H1 (cell line): Measurements from ENCODE around the gene MAN2C1. TPM values are rescaled to one million over a fixed set of nuclear protein-coding genes. Genes with fewer than 3 reads are reported as not detected.

Experiments used
- CEBPB ChIP-seq: IDR thresholded peaks from 2 replicates; pipeline ENCODE4 v1.6.1; 2012; ENCODE audit warnings: low read depth, low read length
- CREB1 ChIP-seq: IDR thresholded peaks from 2 replicates; pipeline ENCODE4 v1.6.1; 2012; ENCODE audit warnings: inconsistent platforms
- CTCF ChIP-seq, 3 experiments: IDR thresholded peaks; 1 replicate in 2 of 3; 2 replicates in 1 of 3; pipeline versions ENCODE4 v1.5.1 to v1.6.1; 2011; ENCODE audit warnings: low read length in 3 of 3, mild to moderate bottlenecking in 3 of 3, inconsistent platforms in 2 of 3, low read depth in 1 of 3, moderate library complexity in 1 of 3; ENCODE audit not compliant: insufficient read depth in 1 of 3; ENCODE audit errors: control extremely low read depth in 1 of 3
- KDM5A ChIP-seq: fragments of 200-600 bp; IDR thresholded peaks from 2 replicates; pipeline ENCODE4 v1.7.1; 2012; ENCODE audit warnings: mild to moderate bottlenecking, low read length, inconsistent platforms, mixed read lengths
- PHF8 ChIP-seq: fragments of 200-600 bp; sonication (generic); conservative IDR thresholded peaks from 2 replicates; pipeline ENCODE4 v1.7.1; 2012; ENCODE audit warnings: low read depth, mild to moderate bottlenecking, inconsistent platforms, low read length, moderate library complexity
- SAP30 ChIP-seq: fragments of 300-600 bp; sonication (generic); IDR thresholded peaks from 2 replicates; pipeline ENCODE4 v1.7.1; 2012; ENCODE audit warnings: low read length, moderate library complexity, mild to moderate bottlenecking, inconsistent platforms; ENCODE audit not compliant: insufficient read depth, insufficient replicate concordance
- SP1 ChIP-seq: IDR thresholded peaks from 2 replicates; pipeline ENCODE4 v1.6.1; 2011; ENCODE audit warnings: low read depth, low read length
- SP2 ChIP-seq: IDR thresholded peaks from 2 replicates; pipeline ENCODE4 v1.6.1; 2012; ENCODE audit warnings: mild to moderate bottlenecking, low read length, inconsistent platforms
- polyA plus RNA-seq, 7 experiments: library from polyadenylated mRNA; depleted of rRNA in 3 of 7; stranded (reverse) in 5 of 7; unstranded in 2 of 7; fragments of >200 nt in 5 of 7; fragments of 200-250 nt in 2 of 7; gene quantifications; 1 replicate in 5 of 7; 2 replicates in 1 of 7; 4 replicates in 1 of 7; pipeline versions ENCODE4 v1.2.1 to v1.2.3, GENCODE V29; 2011 to 2013; ENCODE audit warnings: missing spikeins in 2 of 7, mixed read lengths in 2 of 7
- total RNA-seq: library from RNA; stranded (reverse); fragmentation: NEBNext Ultra II Directional; extraction: Animal tissue kit (Norgen Biotek cat#: 25700); gene quantifications from 2 replicates; pipeline ENCODE4 v1.2.1, GENCODE V29; 2021

The MAN2C1 gene
- total and polyA plus RNA-seq, 2 of the 8 experiments (the other 6 are each of a cell fraction or from before 2014, with no cell fraction given), result 56.3 to 88.9 TPM

DNA sequence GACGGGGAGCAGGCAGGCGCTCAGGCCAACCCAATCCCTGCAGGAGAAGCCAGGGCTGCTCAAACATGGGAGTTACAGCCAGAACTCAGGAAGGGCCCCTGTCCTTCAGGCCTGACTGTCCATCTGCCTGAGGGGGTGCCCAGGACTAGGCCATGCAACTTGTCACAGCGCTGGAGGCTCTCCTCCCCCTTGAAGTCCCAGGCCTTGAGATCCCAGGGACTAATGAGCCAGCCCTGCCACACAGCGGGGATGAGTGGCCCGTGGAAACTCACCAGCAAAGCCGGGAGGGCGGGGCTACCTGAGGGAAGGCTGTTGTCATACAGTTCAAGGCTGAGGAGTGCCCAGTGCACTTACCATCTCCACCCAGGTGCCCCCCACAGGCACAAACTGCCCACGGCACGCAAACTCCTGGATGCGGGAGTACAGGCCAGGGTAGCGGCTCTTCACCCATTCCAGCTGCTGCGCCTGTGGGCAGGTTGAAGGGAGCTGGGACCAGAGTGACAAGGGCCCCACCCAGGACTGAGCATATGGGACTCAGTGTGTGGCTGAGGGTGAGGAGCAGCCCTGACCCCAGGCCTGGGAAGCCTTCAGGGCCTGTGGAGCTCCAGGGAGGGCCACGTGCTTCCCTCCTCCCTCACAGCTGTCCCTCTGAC lies 6.3 kb downstream of the MAN2C1 start (continued):
- TF ChIP-seq CREB1 (no peak), CEBPB (no peak), SP2 (no peak), CTCF (IDR thresholded peaks at IDR 0.05; ENCODE audit: control extremely low read depth in 1 of 3, insufficient read depth in 1 of 3, low read depth in 1 of 3, low read length in 3 of 3) (no peak), KDM5A (no peak), SP1 (no peak), SAP30 (no peak), PHF8 (no peak)
